ENCODE measurements around the gene ZNF410.

Gene ZNF410

GRCh38 chr14:73958591-73958990 is 71.9 kb downstream of the ZNF410 start:
- no peak for TF ChIP-seq NFIC (IDR thresholded peaks at IDR 0.05)
- no peak for TF ChIP-seq MAX (IDR thresholded peaks at IDR 0.05)
- no peak for TF ChIP-seq RAD21 (IDR thresholded peaks at IDR 0.05; ENCODE audit: low read depth)
- no peak for TF ChIP-seq TEAD4 (IDR thresholded peaks at IDR 0.05)
- TF ChIP-seq FOXM1 (IDR thresholded peaks at IDR 0.05; ENCODE audit: borderline replicate concordance, low read depth) = no peak
- no peak for TF ChIP-seq USF1 (IDR thresholded peaks at IDR 0.05)
- no peak for TF ChIP-seq ZBTB7A (IDR thresholded peaks at IDR 0.05; ENCODE audit: low read depth)
- no peak for TF ChIP-seq CREB1 (IDR thresholded peaks at IDR 0.05; ENCODE audit: low read depth)
- TF ChIP-seq EP300 (IDR thresholded peaks at IDR 0.05; ENCODE audit: borderline replicate concordance) = no peak
- no peak for TF ChIP-seq REST (IDR thresholded peaks at IDR 0.05; ENCODE audit: low read depth)
- TF ChIP-seq TAF1 (IDR thresholded peaks at IDR 0.05; ENCODE audit: low read depth) = no peak
- no peak for TF ChIP-seq CEBPB (IDR thresholded peaks at IDR 0.05)
- TF ChIP-seq TCF12 (IDR thresholded peaks at IDR 0.05; ENCODE audit: low read depth) = no peak
- no peak for TF ChIP-seq EGR1 (IDR thresholded peaks at IDR 0.05)
- TF ChIP-seq YY1 (IDR thresholded peaks at IDR 0.05; ENCODE audit: low read depth) = no peak

- no peak for TF ChIP-seq CEBPB (IDR thresholded peaks at IDR 0.05)
- no peak for TF ChIP-seq NFIC (IDR thresholded peaks at IDR 0.05)
- TF ChIP-seq FOXM1 (IDR thresholded peaks at IDR 0.05; ENCODE audit: borderline replicate concordance, low read depth) = no peak
- TF ChIP-seq ZBTB7A (IDR thresholded peaks at IDR 0.05; ENCODE audit: low read depth) = no peak
- TF ChIP-seq EP300 (IDR thresholded peaks at IDR 0.05; ENCODE audit: borderline replicate concordance) = no peak
Measured at GRCh38 chr14:73961192-73961591, 74.5 kb downstream of the ZNF410 start.

- TF ChIP-seq CEBPB (IDR thresholded peaks at IDR 0.05) (no peak), TAF1 (IDR thresholded peaks at IDR 0.05; ENCODE audit: low read depth) (no peak), YY1 (IDR thresholded peaks at IDR 0.05; ENCODE audit: low read depth) (no peak), TEAD4 (IDR thresholded peaks at IDR 0.05) (no peak), ZBTB7A (IDR thresholded peaks at IDR 0.05; ENCODE audit: low read depth) (no peak), CREB1 (IDR thresholded peaks at IDR 0.05; ENCODE audit: low read depth) (no peak)
Measured at GRCh38 chr14:73965216-73965615, 78.6 kb downstream of the ZNF410 start.

GRCh38 chr14:73968885-73969284 is 82.2 kb downstream of the ZNF410 start:
- no peak for TF ChIP-seq TCF12 (IDR thresholded peaks at IDR 0.05; ENCODE audit: low read depth)
- no peak for TF ChIP-seq EP300 (IDR thresholded peaks at IDR 0.05; ENCODE audit: borderline replicate concordance)
- TF ChIP-seq EGR1 (IDR thresholded peaks at IDR 0.05) = no peak
- TF ChIP-seq ZBTB7A (IDR thresholded peaks at IDR 0.05; ENCODE audit: low read depth) = no peak
- TF ChIP-seq MAX (IDR thresholded peaks at IDR 0.05) = no peak
- no peak for TF ChIP-seq FOXM1 (IDR thresholded peaks at IDR 0.05; ENCODE audit: borderline replicate concordance, low read depth)
- no peak for TF ChIP-seq TAF1 (IDR thresholded peaks at IDR 0.05; ENCODE audit: low read depth)
- no peak for TF ChIP-seq USF1 (IDR thresholded peaks at IDR 0.05)
- no peak for TF ChIP-seq CEBPB (IDR thresholded peaks at IDR 0.05)
- no peak for TF ChIP-seq REST (IDR thresholded peaks at IDR 0.05; ENCODE audit: low read depth)
- no peak for TF ChIP-seq TEAD4 (IDR thresholded peaks at IDR 0.05)
- no peak for TF ChIP-seq RAD21 (IDR thresholded peaks at IDR 0.05; ENCODE audit: low read depth)
- TF ChIP-seq YY1 (IDR thresholded peaks at IDR 0.05; ENCODE audit: low read depth) = no peak
- no peak for TF ChIP-seq CREB1 (IDR thresholded peaks at IDR 0.05; ENCODE audit: low read depth)
- TF ChIP-seq NFIC (IDR thresholded peaks at IDR 0.05) = no peak

GRCh38 chr14:73973497-73973896 is 86.8 kb downstream of the ZNF410 start:
- TF ChIP-seq TAF1 (IDR thresholded peaks at IDR 0.05; ENCODE audit: low read depth) = no peak
- no peak for TF ChIP-seq TEAD4 (IDR thresholded peaks at IDR 0.05)
- no peak for TF ChIP-seq FOXM1 (IDR thresholded peaks at IDR 0.05; ENCODE audit: borderline replicate concordance, low read depth)
- TF ChIP-seq MAX (IDR thresholded peaks at IDR 0.05) = no peak
- TF ChIP-seq CREB1 (IDR thresholded peaks at IDR 0.05; ENCODE audit: low read depth) = no peak
- no peak for TF ChIP-seq CEBPB (IDR thresholded peaks at IDR 0.05)
- no peak for TF ChIP-seq TCF12 (IDR thresholded peaks at IDR 0.05; ENCODE audit: low read depth)
- TF ChIP-seq USF1 (IDR thresholded peaks at IDR 0.05) = no peak
- no peak for TF ChIP-seq ZBTB7A (IDR thresholded peaks at IDR 0.05; ENCODE audit: low read depth)
- no peak for TF ChIP-seq NFIC (IDR thresholded peaks at IDR 0.05)
- no peak for TF ChIP-seq EP300 (IDR thresholded peaks at IDR 0.05; ENCODE audit: borderline replicate concordance)
- no peak for TF ChIP-seq EGR1 (IDR thresholded peaks at IDR 0.05)
- no peak for TF ChIP-seq RAD21 (IDR thresholded peaks at IDR 0.05; ENCODE audit: low read depth)
- TF ChIP-seq REST (IDR thresholded peaks at IDR 0.05; ENCODE audit: low read depth) = no peak
- no peak for TF ChIP-seq YY1 (IDR thresholded peaks at IDR 0.05; ENCODE audit: low read depth)
